ENCODE measurements around the gene EN2.

The EN2 gene

DNA sequence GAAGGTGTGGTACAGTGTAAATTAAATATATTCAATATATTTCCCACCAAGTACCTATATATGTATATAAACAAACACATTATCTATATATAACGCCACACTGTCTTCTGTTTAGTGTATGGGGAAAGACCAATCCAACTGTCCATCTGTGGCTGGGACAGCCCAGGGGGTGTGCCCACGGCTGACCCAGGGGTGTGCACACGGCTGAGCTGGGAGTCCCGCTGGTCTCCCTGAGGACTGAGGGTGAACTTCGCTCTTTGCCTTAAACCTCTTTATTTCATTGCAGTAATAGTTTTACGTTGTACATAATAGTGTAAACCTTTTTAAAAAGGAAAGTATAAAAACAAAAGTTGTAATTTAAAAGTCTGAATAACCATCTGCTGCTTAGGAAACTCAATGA, 6.3 kb downstream of the EN2 start:
- H3K4me2 ChIP-seq (ENCODE audit: insufficient read depth, low read length) = no peak overlapping the region
- no peaks in the 10 kb centered on the region for H4K20me1 ChIP-seq (ENCODE audit: insufficient read depth, low read length)
- no peaks in the 10 kb centered on the region for H3K36me3 ChIP-seq (ENCODE audit: insufficient read depth, low read length)
- no peaks in the 10 kb centered on the region for H3K4me1 ChIP-seq (ENCODE audit: insufficient read depth, low read length)
- H3K27ac ChIP-seq (ENCODE audit: low read length) = no peak overlapping the region
- no peak overlapping the region for H3K9ac ChIP-seq (ENCODE audit: low read depth, low read length)
- no peak overlapping the region for H2AFZ ChIP-seq (ENCODE audit: low read depth, low read length)
- TF ChIP-seq EZH2 (IDR thresholded peaks at IDR 0.05; ENCODE audit: borderline replicate concordance, low read depth, low read length, severe bottlenecking) = no peak
- TF ChIP-seq, protein P1, sequence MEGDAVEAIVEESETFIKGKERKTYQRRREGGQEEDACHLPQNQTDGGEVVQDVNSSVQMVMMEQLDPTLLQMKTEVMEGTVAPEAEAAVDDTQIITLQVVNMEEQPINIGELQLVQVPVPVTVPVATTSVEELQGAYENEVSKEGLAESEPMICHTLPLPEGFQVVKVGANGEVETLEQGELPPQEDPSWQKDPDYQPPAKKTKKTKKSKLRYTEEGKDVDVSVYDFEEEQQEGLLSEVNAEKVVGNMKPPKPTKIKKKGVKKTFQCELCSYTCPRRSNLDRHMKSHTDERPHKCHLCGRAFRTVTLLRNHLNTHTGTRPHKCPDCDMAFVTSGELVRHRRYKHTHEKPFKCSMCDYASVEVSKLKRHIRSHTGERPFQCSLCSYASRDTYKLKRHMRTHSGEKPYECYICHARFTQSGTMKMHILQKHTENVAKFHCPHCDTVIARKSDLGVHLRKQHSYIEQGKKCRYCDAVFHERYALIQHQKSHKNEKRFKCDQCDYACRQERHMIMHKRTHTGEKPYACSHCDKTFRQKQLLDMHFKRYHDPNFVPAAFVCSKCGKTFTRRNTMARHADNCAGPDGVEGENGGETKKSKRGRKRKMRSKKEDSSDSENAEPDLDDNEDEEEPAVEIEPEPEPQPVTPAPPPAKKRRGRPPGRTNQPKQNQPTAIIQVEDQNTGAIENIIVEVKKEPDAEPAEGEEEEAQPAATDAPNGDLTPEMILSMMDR (IDR thresholded peaks at IDR 0.05; ENCODE audit: borderline replicate concordance, extremely low read depth, low read length, poor library complexity, severe bottlenecking) = no peak
- H3K27me3 ChIP-seq (ENCODE audit: insufficient read depth, low read length, poor library complexity) = peaks cover 6% of the 10 kb centered on the region
- no peaks in the 10 kb centered on the region for H3K9me3 ChIP-seq (ENCODE audit: insufficient read depth, low read length, severe bottlenecking)
- DNase-seq (no peak), ATAC-seq (ENCODE audit: insufficient read depth, low read depth) (no peak)
- no peak overlapping the region for H3K4me3 ChIP-seq (ENCODE audit: low read depth in 1 of 2, low read length in 2 of 2)
- no peaks in the 10 kb centered on the region for H3K79me2 ChIP-seq (ENCODE audit: insufficient read depth, low read length)

- no peak overlapping the region for H3K9ac ChIP-seq (ENCODE audit: low read depth, low read length)
Observed at GRCh38 chr7:155464948-155465739, 7.2 kb downstream of the EN2 start.

GRCh38 chr7:155465761-155466141, 7.8 kb downstream of the EN2 start:
- Histone ChIP-seq H3K79me2 (ENCODE audit: insufficient read depth, low read length) (no peaks in the 10 kb centered on the region), H3K27me3 (ENCODE audit: insufficient read depth, low read length, poor library complexity) (peaks cover 20% of the 10 kb centered on the region), H3K9ac (ENCODE audit: low read depth, low read length) (no peak overlapping the region), H3K9me3 (ENCODE audit: insufficient read depth, low read length, severe bottlenecking) (no peaks in the 10 kb centered on the region), H3K4me2 (ENCODE audit: insufficient read depth, low read length) (no peak overlapping the region), H3K36me3 (ENCODE audit: insufficient read depth, low read length) (no peaks in the 10 kb centered on the region), H4K20me1 (ENCODE audit: insufficient read depth, low read length) (no peaks in the 10 kb centered on the region), H3K4me1 (ENCODE audit: insufficient read depth, low read length) (no peaks in the 10 kb centered on the region), H2AFZ (ENCODE audit: low read depth, low read length) (no peak overlapping the region), H3K27ac (ENCODE audit: low read length) (no peak overlapping the region), H3K4me3 (ENCODE audit: low read depth in 1 of 2, low read length in 2 of 2) (no peak overlapping the region)
- DNase-seq (no peak), ATAC-seq (ENCODE audit: insufficient read depth, low read depth) (no peak)
- TF ChIP-seq EZH2 (IDR thresholded peaks at IDR 0.05; ENCODE audit: borderline replicate concordance, low read depth, low read length, severe bottlenecking) = no peak
- TF ChIP-seq, protein P1 (IDR thresholded peaks at IDR 0.05; ENCODE audit: borderline replicate concordance, extremely low read depth, low read length, poor library complexity, severe bottlenecking) = no peak

More at GRCh38 chr7:155464948-155465739, 7.2 kb downstream of the EN2 start:
- H3K9me3 ChIP-seq (ENCODE audit: insufficient read depth, low read length, severe bottlenecking) = no peaks in the 10 kb centered on the region
- H3K27ac ChIP-seq (ENCODE audit: low read length) = no peak overlapping the region
- no peak overlapping the region for H3K4me2 ChIP-seq (ENCODE audit: insufficient read depth, low read length)
- DNase-seq = no peak
- H3K4me1 ChIP-seq (ENCODE audit: insufficient read depth, low read length) = no peaks in the 10 kb centered on the region
- H2AFZ ChIP-seq (ENCODE audit: low read depth, low read length) = no peak overlapping the region
- H3K36me3 ChIP-seq (ENCODE audit: insufficient read depth, low read length) = no peaks in the 10 kb centered on the region
- H3K27me3 ChIP-seq (ENCODE audit: insufficient read depth, low read length, poor library complexity) = peaks cover 15% of the 10 kb centered on the region
- TF ChIP-seq, protein P1 (IDR thresholded peaks at IDR 0.05; ENCODE audit: borderline replicate concordance, extremely low read depth, low read length, poor library complexity, severe bottlenecking) = no peak
- no peak for TF ChIP-seq EZH2 (IDR thresholded peaks at IDR 0.05; ENCODE audit: borderline replicate concordance, low read depth, low read length, severe bottlenecking)
- no peak overlapping the region for H3K4me3 ChIP-seq (ENCODE audit: low read depth in 1 of 2, low read length in 2 of 2)
- no peak for ATAC-seq (ENCODE audit: insufficient read depth, low read depth)
- no peaks in the 10 kb centered on the region for H4K20me1 ChIP-seq (ENCODE audit: insufficient read depth, low read length)
- no peaks in the 10 kb centered on the region for H3K79me2 ChIP-seq (ENCODE audit: insufficient read depth, low read length)

All from DND-41 (cell line).